ENCODE measurements around the gene GALNT13.
A peak's percentile ranks its signal among the peaks of the same experiment; 100 is the strongest.

- TF ChIP-seq, protein P1, sequence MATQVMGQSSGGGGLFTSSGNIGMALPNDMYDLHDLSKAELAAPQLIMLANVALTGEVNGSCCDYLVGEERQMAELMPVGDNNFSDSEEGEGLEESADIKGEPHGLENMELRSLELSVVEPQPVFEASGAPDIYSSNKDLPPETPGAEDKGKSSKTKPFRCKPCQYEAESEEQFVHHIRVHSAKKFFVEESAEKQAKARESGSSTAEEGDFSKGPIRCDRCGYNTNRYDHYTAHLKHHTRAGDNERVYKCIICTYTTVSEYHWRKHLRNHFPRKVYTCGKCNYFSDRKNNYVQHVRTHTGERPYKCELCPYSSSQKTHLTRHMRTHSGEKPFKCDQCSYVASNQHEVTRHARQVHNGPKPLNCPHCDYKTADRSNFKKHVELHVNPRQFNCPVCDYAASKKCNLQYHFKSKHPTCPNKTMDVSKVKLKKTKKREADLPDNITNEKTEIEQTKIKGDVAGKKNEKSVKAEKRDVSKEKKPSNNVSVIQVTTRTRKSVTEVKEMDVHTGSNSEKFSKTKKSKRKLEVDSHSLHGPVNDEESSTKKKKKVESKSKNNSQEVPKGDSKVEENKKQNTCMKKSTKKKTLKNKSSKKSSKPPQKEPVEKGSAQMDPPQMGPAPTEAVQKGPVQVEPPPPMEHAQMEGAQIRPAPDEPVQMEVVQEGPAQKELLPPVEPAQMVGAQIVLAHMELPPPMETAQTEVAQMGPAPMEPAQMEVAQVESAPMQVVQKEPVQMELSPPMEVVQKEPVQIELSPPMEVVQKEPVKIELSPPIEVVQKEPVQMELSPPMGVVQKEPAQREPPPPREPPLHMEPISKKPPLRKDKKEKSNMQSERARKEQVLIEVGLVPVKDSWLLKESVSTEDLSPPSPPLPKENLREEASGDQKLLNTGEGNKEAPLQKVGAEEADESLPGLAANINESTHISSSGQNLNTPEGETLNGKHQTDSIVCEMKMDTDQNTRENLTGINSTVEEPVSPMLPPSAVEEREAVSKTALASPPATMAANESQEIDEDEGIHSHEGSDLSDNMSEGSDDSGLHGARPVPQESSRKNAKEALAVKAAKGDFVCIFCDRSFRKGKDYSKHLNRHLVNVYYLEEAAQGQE (IDR thresholded peaks at IDR 0.05; ENCODE audit: insufficient read depth in 1 of 2, low read depth in 2 of 2, low read length in 2 of 2), result peak in 1 of 2 experiments; percentile 15; a peak in 2 of 4 replicates
- peak; percentile 49; the same call in 1 of the 2 replicates for TF ChIP-seq SIN3A (IDR thresholded peaks at IDR 0.05; ENCODE audit: borderline replicate concordance, insufficient read depth, low read length)
Measured at GRCh38 chr2:153871231-153872221, at the start of gene GALNT13.

Data from PFSK-1 (cell line).